ENCODE measurements around the gene SUN1. TPM values are rescaled to one million over a fixed set of nuclear protein-coding genes. Genes with fewer than 3 reads are reported as not detected.

SUN1 gene
- polyA plus RNA-seq, 3 donors, result 44.2 to 154 (median 51.5) TPM

DNA sequence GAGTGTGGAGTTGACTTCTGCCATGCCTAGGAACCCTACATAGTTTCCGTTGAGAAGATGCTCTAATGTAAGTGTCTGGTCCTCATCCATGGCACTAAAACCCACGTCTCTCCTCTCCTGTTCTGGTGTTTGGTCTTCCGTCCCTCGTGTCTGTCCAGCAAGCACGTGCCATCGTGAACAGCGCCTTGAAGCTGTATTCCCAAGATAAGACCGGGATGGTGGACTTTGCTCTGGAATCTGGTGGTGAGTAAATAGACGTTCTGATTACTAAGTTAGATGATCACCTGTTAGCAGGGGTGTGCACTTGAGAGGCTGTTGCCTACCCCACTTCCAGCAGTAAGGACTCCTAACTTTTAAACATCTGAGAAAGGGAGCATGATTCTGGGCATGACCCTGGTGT lies 28.9 kb downstream of the SUN1 start:
- Histone ChIP-seq H3K4me1 (ENCODE audit: control insufficient read depth in 1 of 2, insufficient read depth in 2 of 2, low read length in 2 of 2) (no peaks in the 10 kb centered on the region), H2AFZ (ENCODE audit: insufficient read depth, low read depth, low read length, poor library complexity, severe bottlenecking) (no peak overlapping the region), H3K27ac (ENCODE audit: low read depth in 1 of 2, low read length in 2 of 2) (no peak overlapping the region), H3K36me3 (replicated peaks in 1 of 2; ENCODE audit: control insufficient read depth in 1 of 2, insufficient read depth in 2 of 2, low read length in 2 of 2) (peaks cover 65 to 99% of the 10 kb centered on the region in 2 donors), H4K20me1 (ENCODE audit: insufficient read depth, low read length) (no peaks in the 10 kb centered on the region), H3K27me3 (ENCODE audit: control insufficient read depth in 2 of 2, insufficient read depth in 2 of 2, low read length in 2 of 2) (no peaks in the 10 kb centered on the region), H3K4me2 (replicated peaks; ENCODE audit: extremely low read depth, low read length, poor library complexity, severe bottlenecking) (no peak overlapping the region), H3K79me2 (ENCODE audit: insufficient read depth, low read length) (no peaks in the 10 kb centered on the region), H3K4me3 (replicated peaks in 1 of 3; ENCODE audit: low read depth in 2 of 3, low read length in 3 of 3) (no peak overlapping the region), H3K9me3 (replicated peaks in 1 of 2; ENCODE audit: control insufficient read depth in 1 of 2, insufficient read depth in 1 of 2, low read length in 2 of 2) (no peaks in the 10 kb centered on the region), H3K9ac (ENCODE audit: insufficient read depth, low read length, poor library complexity, severe bottlenecking) (no peak overlapping the region)
- H3K4me3 Mint-ChIP-seq, result no peak overlapping the region
- intact Hi-C loops (cut with micrococcal nuclease), result no loop called here
- TF ChIP-seq, protein P1, sequence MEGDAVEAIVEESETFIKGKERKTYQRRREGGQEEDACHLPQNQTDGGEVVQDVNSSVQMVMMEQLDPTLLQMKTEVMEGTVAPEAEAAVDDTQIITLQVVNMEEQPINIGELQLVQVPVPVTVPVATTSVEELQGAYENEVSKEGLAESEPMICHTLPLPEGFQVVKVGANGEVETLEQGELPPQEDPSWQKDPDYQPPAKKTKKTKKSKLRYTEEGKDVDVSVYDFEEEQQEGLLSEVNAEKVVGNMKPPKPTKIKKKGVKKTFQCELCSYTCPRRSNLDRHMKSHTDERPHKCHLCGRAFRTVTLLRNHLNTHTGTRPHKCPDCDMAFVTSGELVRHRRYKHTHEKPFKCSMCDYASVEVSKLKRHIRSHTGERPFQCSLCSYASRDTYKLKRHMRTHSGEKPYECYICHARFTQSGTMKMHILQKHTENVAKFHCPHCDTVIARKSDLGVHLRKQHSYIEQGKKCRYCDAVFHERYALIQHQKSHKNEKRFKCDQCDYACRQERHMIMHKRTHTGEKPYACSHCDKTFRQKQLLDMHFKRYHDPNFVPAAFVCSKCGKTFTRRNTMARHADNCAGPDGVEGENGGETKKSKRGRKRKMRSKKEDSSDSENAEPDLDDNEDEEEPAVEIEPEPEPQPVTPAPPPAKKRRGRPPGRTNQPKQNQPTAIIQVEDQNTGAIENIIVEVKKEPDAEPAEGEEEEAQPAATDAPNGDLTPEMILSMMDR (IDR thresholded peaks at IDR 0.05), result no peak
- no peaks in the 10 kb centered on the region for H3K4me1 Mint-ChIP-seq
- H3K27me3 Mint-ChIP-seq (ENCODE audit: low read depth in 3 of 3), result peaks cover 0 to 3% (median 0%) of the 10 kb centered on the region in 3 donors
- peaks cover 0 to 2% (median 0%) of the 10 kb centered on the region in 7 donors for H3K9me3 Mint-ChIP-seq
- H3K27ac Mint-ChIP-seq, result peak overlapping the region in 1 of 7 donors; percentile 41
- no peak for DNase-seq
- 90% methylated on average over 2 of the region's 9 CpGs for WGBS (ENCODE audit: insufficient coverage)
- H3K36me3 Mint-ChIP-seq, result peaks cover 85 to 96% of the 10 kb centered on the region in 2 donors

DNA sequence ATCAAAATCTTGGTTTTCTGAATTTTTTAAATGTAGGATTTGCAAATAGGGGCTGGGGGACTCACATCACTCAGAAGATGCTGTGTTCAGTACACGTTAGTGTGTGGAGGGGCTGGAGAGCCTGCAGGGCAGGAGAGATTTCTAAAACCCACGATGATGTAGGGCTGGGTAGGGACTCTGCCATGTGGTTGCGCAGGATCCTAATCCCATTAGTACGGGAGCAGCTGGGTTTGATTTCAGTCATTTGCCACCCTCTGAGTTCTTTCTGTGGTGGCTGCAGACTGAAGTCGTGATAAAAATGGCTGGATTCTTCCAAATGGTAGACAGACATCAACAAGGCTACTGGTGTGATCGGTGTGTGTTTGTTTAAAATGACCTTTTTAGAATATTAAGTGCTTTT lies 29.9 kb downstream of the SUN1 start:
- Mint-ChIP-seq H3K9me3 (peaks cover 0 to 2% (median 0%) of the 10 kb centered on the region in 7 donors), H3K4me1 (no peaks in the 10 kb centered on the region), H3K27ac (peak overlapping the region in 1 of 7 donors; percentile 13), H3K27me3 (ENCODE audit: low read depth in 3 of 3) (peaks cover 0 to 2% (median 1%) of the 10 kb centered on the region in 3 donors), H3K4me3 (no peak overlapping the region), H3K36me3 (peaks cover 83 to 95% of the 10 kb centered on the region in 2 donors)
- H3K9ac ChIP-seq (ENCODE audit: insufficient read depth, low read length, poor library complexity, severe bottlenecking), result no peak overlapping the region
- WGBS (ENCODE audit: insufficient coverage), result 100% methylated on average over 5 of the region's 6 CpGs
- TF ChIP-seq, protein P1 (IDR thresholded peaks at IDR 0.05), result no peak
- H3K27ac ChIP-seq (ENCODE audit: low read depth in 1 of 2, low read length in 2 of 2), result no peak overlapping the region
- H2AFZ ChIP-seq (ENCODE audit: insufficient read depth, low read depth, low read length, poor library complexity, severe bottlenecking), result no peak overlapping the region
- no peaks in the 10 kb centered on the region for H3K27me3 ChIP-seq (ENCODE audit: control insufficient read depth in 2 of 2, insufficient read depth in 2 of 2, low read length in 2 of 2)
- H3K36me3 ChIP-seq (replicated peaks in 1 of 2; ENCODE audit: control insufficient read depth in 1 of 2, insufficient read depth in 2 of 2, low read length in 2 of 2), result peaks cover 63 to 96% of the 10 kb centered on the region in 2 donors
- intact Hi-C loops (cut with micrococcal nuclease), result no loop called here
- H3K79me2 ChIP-seq (ENCODE audit: insufficient read depth, low read length), result no peaks in the 10 kb centered on the region
- H4K20me1 ChIP-seq (ENCODE audit: insufficient read depth, low read length), result no peaks in the 10 kb centered on the region
- H3K9me3 ChIP-seq (replicated peaks in 1 of 2; ENCODE audit: control insufficient read depth in 1 of 2, insufficient read depth in 1 of 2, low read length in 2 of 2), result no peaks in the 10 kb centered on the region
- DNase-seq, result no peak
- no peaks in the 10 kb centered on the region for H3K4me1 ChIP-seq (ENCODE audit: control insufficient read depth in 1 of 2, insufficient read depth in 2 of 2, low read length in 2 of 2)
- H3K4me2 ChIP-seq (replicated peaks; ENCODE audit: extremely low read depth, low read length, poor library complexity, severe bottlenecking), result no peak overlapping the region
- no peak overlapping the region for H3K4me3 ChIP-seq (replicated peaks in 1 of 3; ENCODE audit: low read depth in 2 of 3, low read length in 3 of 3)
